ENCODE measurements around the gene CXCL5.

CXCL5 gene

DNA sequence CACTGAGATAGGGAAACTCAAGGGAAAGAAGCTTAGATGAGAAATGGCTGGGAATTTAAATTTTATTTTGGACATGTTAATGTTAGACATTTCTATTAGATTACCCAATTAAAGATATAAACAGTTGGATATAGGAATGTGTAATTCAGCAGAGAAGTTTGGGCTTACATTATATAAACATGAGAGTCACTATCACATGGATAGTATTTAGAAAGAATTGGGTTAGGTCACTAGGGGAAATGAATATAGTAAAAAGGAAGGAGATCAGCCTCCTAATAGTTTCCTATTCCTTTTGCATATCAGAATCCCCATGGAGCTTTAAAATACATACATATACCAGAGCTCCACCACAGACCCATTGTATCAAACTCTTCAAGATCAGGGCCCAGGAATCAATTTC is 19.6 kb upstream of the CXCL5 start:
- TF ChIP-seq, protein P1, sequence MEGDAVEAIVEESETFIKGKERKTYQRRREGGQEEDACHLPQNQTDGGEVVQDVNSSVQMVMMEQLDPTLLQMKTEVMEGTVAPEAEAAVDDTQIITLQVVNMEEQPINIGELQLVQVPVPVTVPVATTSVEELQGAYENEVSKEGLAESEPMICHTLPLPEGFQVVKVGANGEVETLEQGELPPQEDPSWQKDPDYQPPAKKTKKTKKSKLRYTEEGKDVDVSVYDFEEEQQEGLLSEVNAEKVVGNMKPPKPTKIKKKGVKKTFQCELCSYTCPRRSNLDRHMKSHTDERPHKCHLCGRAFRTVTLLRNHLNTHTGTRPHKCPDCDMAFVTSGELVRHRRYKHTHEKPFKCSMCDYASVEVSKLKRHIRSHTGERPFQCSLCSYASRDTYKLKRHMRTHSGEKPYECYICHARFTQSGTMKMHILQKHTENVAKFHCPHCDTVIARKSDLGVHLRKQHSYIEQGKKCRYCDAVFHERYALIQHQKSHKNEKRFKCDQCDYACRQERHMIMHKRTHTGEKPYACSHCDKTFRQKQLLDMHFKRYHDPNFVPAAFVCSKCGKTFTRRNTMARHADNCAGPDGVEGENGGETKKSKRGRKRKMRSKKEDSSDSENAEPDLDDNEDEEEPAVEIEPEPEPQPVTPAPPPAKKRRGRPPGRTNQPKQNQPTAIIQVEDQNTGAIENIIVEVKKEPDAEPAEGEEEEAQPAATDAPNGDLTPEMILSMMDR (IDR thresholded peaks at IDR 0.05; ENCODE audit: insufficient read depth, low read depth, low read length, missing control alignments), result no peak
- DNase-seq (ENCODE audit: low read depth), result no peak

DNA sequence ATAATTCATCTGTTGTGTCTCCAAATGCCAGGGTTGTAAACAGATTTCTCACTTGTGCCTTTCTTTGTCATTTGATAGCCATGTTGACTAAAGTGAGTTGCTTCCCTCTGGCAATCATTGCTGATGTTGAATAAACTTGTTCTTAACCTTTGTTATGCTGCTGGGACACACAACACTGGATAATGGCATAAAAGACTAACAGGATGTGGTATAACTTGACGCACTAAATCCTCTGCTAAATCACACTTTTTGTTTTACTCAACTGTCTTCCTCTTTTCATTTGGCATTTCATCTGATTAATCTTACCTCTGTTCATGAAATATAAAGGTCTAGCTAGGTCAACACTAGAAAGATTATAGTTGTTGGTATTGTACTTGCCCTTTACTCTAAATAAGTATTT is 17.6 kb upstream of the CXCL5 start:
- TF ChIP-seq, protein P1 (IDR thresholded peaks at IDR 0.05; ENCODE audit: insufficient read depth, low read depth, low read length, missing control alignments), result no peak
- H3K4me3 ChIP-seq (ENCODE audit: low read depth, low read length), result no peak overlapping the region
- no peak for DNase-seq (ENCODE audit: low read depth)

More for the DNA sequence above, 19.6 kb upstream of the CXCL5 start:
- H3K4me3 ChIP-seq (ENCODE audit: low read depth, low read length), result no peak overlapping the region

DNA sequence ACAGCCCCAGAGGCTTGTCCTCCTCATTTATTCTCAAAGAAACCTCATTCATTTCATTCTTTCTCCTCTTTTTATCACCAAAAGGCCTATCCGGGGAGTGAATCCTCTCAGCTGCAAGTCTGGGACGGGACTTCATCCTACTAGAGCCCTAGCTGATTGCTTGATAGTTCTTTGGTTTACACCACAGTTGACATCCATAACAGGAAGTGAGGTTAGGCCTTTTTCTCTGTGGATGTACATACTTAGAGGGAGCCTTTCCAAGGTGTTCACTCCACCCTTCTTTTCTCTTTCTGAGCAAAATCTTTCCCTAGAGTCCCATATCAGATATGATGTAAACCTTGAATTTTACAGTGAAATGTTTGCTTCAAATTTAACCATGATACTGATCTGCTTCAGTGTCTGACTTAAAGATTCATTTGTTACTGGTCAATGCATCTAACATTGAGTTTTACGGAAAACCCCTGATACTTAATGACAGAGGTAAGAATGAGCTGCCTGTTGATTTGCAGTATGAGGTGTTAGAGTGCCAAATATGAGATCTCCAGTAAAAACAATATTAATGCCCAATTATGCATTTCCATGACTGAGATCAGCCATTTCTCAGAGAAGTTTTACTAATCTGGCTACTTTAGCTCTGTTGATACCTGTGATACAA is 16.8 kb upstream of the CXCL5 start:
- TF ChIP-seq, protein P1 (IDR thresholded peaks at IDR 0.05; ENCODE audit: insufficient read depth, low read depth, low read length, missing control alignments), result no peak
- DNase-seq (ENCODE audit: low read depth), result no peak
- H3K4me3 ChIP-seq (ENCODE audit: low read depth, low read length), result no peak overlapping the region

DNA sequence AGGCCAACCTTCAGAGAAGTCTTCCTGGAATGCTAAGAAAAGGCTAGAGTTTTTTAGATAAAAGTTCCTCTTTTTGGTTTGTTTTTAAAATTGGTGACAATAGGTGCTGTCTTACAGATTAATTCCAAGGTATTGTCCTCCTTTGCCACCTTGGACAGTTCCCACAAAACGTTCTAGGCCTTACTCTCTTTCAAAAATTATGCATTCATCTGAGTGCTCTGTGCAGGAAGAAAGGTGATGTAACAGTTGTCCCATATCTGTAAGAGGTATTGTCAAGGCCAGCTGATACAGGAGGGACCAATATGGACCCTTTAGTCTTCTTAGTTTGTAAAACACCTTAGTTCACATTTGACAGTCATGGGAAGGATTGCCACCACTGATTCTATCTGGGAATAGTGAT is 15.9 kb upstream of the CXCL5 start:
- no peak overlapping the region for H3K4me3 ChIP-seq (ENCODE audit: low read depth, low read length)
- TF ChIP-seq, protein P1 (IDR thresholded peaks at IDR 0.05; ENCODE audit: insufficient read depth, low read depth, low read length, missing control alignments), result no peak
- no peak for DNase-seq (ENCODE audit: low read depth)

DNA sequence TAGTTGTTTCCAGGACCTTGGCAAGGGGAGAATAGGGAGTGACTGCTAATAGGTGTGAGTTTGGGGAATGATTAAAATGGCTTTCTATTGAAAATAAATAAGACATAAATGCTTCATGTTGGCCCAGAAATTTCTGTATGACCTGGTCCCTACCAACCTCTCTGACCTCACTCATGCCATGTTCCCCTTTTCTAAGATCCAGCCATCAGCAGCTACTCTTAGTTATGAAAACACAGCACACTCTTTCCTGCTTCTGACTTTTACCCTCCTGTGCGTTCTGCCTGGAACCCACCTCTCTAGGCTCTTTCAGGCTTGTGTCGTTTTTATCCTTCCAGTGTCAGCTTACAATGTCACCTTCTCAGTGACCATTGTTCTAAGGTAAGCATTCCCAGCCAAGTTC is 14.8 kb upstream of the CXCL5 start:
- no peak for DNase-seq (ENCODE audit: low read depth)
- no peak overlapping the region for H3K4me3 ChIP-seq (ENCODE audit: low read depth, low read length)
- TF ChIP-seq, protein P1 (IDR thresholded peaks at IDR 0.05; ENCODE audit: insufficient read depth, low read depth, low read length, missing control alignments), result no peak

DNA sequence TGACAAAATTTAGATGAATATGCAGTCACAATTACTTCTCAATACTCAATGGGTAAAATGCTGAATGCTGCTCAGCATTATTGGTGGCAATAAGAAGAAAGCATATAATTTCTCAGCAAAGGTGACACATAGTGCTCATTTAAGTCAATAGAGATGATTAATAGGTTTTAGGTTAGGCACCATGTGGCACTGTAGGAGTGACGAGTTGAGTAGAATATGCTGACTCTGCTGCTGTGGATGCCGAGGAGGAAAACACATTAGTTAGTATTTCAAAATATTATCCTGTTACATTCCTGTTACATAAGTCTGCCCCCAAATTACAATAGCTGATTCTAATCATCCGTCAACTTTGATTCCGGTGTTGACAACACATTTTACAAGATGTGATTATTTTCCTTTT is 13.7 kb upstream of the CXCL5 start:
- no peak for DNase-seq (ENCODE audit: low read depth)

More for the DNA sequence above, 13.7 kb upstream of the CXCL5 start:
- TF ChIP-seq, protein P1 (IDR thresholded peaks at IDR 0.05; ENCODE audit: insufficient read depth, low read depth, low read length, missing control alignments), result no peak
- no peak overlapping the region for H3K4me3 ChIP-seq (ENCODE audit: low read depth, low read length)

Data from GM12865 (cell line).